ENCODE measurements around the gene HMOX1. TPM values are rescaled to one million over a fixed set of nuclear protein-coding genes. Genes with fewer than 3 reads are reported as not detected.

The HMOX1 gene
- total and polyA plus RNA-seq, 2 of the 8 experiments (the other 6 are each of a cell fraction or from before 2014, with no cell fraction given) = 25.0 to 41.6 TPM

- H3K27me3 ChIP-seq (replicated peaks in 1 of 4; ENCODE audit: control insufficient read depth in 3 of 4, extremely low read depth in 1 of 4, insufficient read depth in 3 of 4, low read length in 3 of 4) = no peaks in the 10 kb centered on the region
- peaks cover 0 to 6% of the 10 kb centered on the region in 2 experiments for H4K20me1 ChIP-seq (replicated peaks in 1 of 2; ENCODE audit: control insufficient read depth in 1 of 2, insufficient read depth in 2 of 2, low read length in 2 of 2)
- no peak overlapping the region for H3K4me2 ChIP-seq (ENCODE audit: insufficient read depth in 1 of 2, low read depth in 2 of 2, low read length in 2 of 2)
- H4K91ac ChIP-seq (replicated peaks; ENCODE audit: insufficient read length, low read length) = no peak overlapping the region
- no peak overlapping the region for H3K56ac ChIP-seq (replicated peaks; ENCODE audit: insufficient read length, low read depth, low read length)
- H2BK12ac ChIP-seq (ENCODE audit: low read depth, low read length) = no peak overlapping the region
- DNase-seq (ENCODE audit: low read depth in 1 of 2, low spot score in 2 of 2) (no peak), FAIRE-seq (no peak)
- ChIA-PET CTCF (ENCODE audit: partially characterized antibody) (interaction anchor here (0.9 to 2.3 kb wide), 3 partner anchors 13 to 81 kb away, joined by 3 to 19 read pairs (median 3); no protein-coding TSS in a partner anchor), POLR2A (ENCODE audit: partially characterized antibody) (interaction anchor here (1.1 kb wide), 1 partner anchor 11 kb away, joined by 4 read pairs; no protein-coding TSS in a partner anchor)
- H3K18ac ChIP-seq (ENCODE audit: extremely low read depth, low read length) = no peak overlapping the region
- H3K23ac ChIP-seq (ENCODE audit: insufficient read length) = no peak overlapping the region
- H3K9ac ChIP-seq (replicated peaks in 1 of 4; ENCODE audit: extremely low read depth in 1 of 4, low read depth in 3 of 4, low read length in 3 of 4) = no peak overlapping the region
- H3K23me2 ChIP-seq (ENCODE audit: low read depth, low read length) = peaks cover 5% of the 10 kb centered on the region; the same call in 1 of the 2 replicates
- no peak overlapping the region for H2BK20ac ChIP-seq (ENCODE audit: low read length)
- no peak overlapping the region for H3K4me3 ChIP-seq (ENCODE audit: extremely low read depth in 1 of 4, insufficient read depth in 2 of 4, low read depth in 3 of 4, low read length in 4 of 4)
- no peak overlapping the region for H3K14ac ChIP-seq (ENCODE audit: insufficient read length)
- H4K8ac ChIP-seq (ENCODE audit: extremely low read depth, insufficient read depth, low read length) = no peak overlapping the region
- H2AK5ac ChIP-seq (ENCODE audit: low read depth, low read length) = no peak overlapping the region
- no peak overlapping the region for H2AFZ ChIP-seq (ENCODE audit: low read length)
- H2BK15ac ChIP-seq (ENCODE audit: low read length) = no peak overlapping the region
- H3K27ac ChIP-seq (ENCODE audit: low read depth, low read length) = no peak overlapping the region
- no peak overlapping the region for H3K4ac ChIP-seq (replicated peaks; ENCODE audit: insufficient read length, low read depth, low read length)
- peaks cover 0 to 6% (median 3%) of the 10 kb centered on the region in 4 experiments; a peak in 4 of 8 replicates for H3K36me3 ChIP-seq (ENCODE audit: control insufficient read depth in 2 of 4, insufficient read depth in 4 of 4, low read length in 3 of 4)
- WGBS, 2 experiments (ENCODE audit: extremely low coverage in 1 of 2, insufficient coverage in 1 of 2, insufficient read length in 1 of 2, insufficient replicate concordance in 2 of 2, low coverage in 1 of 2, low lambda C conversion rate in 2 of 2, missing lambda C conversion rate in 1 of 2) = 76% methylated on average over 4 of the region's 4 CpGs; no CpG with 5 or more reads in 1 of the 2 experiments
- H2BK5ac ChIP-seq (ENCODE audit: low read depth, low read length) = peak overlapping the region; percentile 32; the same call in 1 of the 2 replicates
- H3K79me2 ChIP-seq (ENCODE audit: control insufficient read depth in 1 of 2, insufficient read depth in 2 of 2, low read length in 2 of 2) = no peaks in the 10 kb centered on the region
- H2BK120ac ChIP-seq (replicated peaks; ENCODE audit: low read depth, low read length) = no peak overlapping the region
- no peaks in the 10 kb centered on the region; a peak in 3 of 7 replicates for H3K4me1 ChIP-seq (replicated peaks in 1 of 4; ENCODE audit: control insufficient read depth in 3 of 4, insufficient read depth in 4 of 4, low read length in 3 of 4)
- no peaks in the 10 kb centered on the region for H3K79me1 ChIP-seq (ENCODE audit: low read depth, low read length)
- H3K9me3 ChIP-seq (ENCODE audit: insufficient read depth in 2 of 2, low read depth in 1 of 2, low read length in 1 of 2) = no peaks in the 10 kb centered on the region
- H4K5ac ChIP-seq (ENCODE audit: insufficient read length, low read depth, low read length) = no peak overlapping the region
- TF ChIP-seq KDM4A (IDR thresholded peaks at IDR 0.05; ENCODE audit: low read depth, low read length, severe bottlenecking) = no peak
- TF ChIP-seq EZH2 (IDR thresholded peaks at IDR 0.05; ENCODE audit: low read depth, low read length, severe bottlenecking) = no peak
- peak; percentile 79 for TF ChIP-seq RFX5 (IDR thresholded peaks at IDR 0.05; ENCODE audit: borderline replicate concordance, low read depth, low read length)
- TF ChIP-seq CBX5 (IDR thresholded peaks at IDR 0.05; ENCODE audit: low read depth, low read length) = no peak
- peak; percentile 22 to 58; a peak in 3 of 4 replicates for TF ChIP-seq RAD21 (IDR thresholded peaks at IDR 0.05 in 1 of 2, conservative IDR thresholded peaks at IDR 0.05 in 1 of 2; ENCODE audit: low read depth in 2 of 2, low read length in 2 of 2)
- TF ChIP-seq JUND (IDR thresholded peaks at IDR 0.05; ENCODE audit: low read length) = no peak
- no peak for TF ChIP-seq RXRA (IDR thresholded peaks at IDR 0.05; ENCODE audit: insufficient read depth, low read depth, low read length)
- no peak for TF ChIP-seq ZNF274 (IDR thresholded peaks at IDR 0.05; ENCODE audit: borderline replicate concordance, extremely low read depth, low read length)
- TF ChIP-seq, protein P1, sequence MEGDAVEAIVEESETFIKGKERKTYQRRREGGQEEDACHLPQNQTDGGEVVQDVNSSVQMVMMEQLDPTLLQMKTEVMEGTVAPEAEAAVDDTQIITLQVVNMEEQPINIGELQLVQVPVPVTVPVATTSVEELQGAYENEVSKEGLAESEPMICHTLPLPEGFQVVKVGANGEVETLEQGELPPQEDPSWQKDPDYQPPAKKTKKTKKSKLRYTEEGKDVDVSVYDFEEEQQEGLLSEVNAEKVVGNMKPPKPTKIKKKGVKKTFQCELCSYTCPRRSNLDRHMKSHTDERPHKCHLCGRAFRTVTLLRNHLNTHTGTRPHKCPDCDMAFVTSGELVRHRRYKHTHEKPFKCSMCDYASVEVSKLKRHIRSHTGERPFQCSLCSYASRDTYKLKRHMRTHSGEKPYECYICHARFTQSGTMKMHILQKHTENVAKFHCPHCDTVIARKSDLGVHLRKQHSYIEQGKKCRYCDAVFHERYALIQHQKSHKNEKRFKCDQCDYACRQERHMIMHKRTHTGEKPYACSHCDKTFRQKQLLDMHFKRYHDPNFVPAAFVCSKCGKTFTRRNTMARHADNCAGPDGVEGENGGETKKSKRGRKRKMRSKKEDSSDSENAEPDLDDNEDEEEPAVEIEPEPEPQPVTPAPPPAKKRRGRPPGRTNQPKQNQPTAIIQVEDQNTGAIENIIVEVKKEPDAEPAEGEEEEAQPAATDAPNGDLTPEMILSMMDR (IDR thresholded peaks at IDR 0.05; ENCODE audit: control extremely low read depth in 1 of 3, insufficient read depth in 1 of 3, low read depth in 1 of 3, low read length in 3 of 3) = peak; percentile 18 to 41 (median 25)
Observed at GRCh38 chr22:35337932-35338331, 43.0 kb upstream of the HMOX1 start.
